NCI-H2029 (cell line): Measurements from ENCODE around the gene HAAO.
"Not testable (repeated sequence)": the region's sequence is repeated elsewhere in the genome, so short reads cannot be mapped to it uniquely, and the experiment has no call there.

ENCODE experiments used
- DNase-seq: peaks from one replicate; lab custom pipeline; 2025; lab: John Stamatoyannopoulos, UW

The HAAO gene

DNA sequence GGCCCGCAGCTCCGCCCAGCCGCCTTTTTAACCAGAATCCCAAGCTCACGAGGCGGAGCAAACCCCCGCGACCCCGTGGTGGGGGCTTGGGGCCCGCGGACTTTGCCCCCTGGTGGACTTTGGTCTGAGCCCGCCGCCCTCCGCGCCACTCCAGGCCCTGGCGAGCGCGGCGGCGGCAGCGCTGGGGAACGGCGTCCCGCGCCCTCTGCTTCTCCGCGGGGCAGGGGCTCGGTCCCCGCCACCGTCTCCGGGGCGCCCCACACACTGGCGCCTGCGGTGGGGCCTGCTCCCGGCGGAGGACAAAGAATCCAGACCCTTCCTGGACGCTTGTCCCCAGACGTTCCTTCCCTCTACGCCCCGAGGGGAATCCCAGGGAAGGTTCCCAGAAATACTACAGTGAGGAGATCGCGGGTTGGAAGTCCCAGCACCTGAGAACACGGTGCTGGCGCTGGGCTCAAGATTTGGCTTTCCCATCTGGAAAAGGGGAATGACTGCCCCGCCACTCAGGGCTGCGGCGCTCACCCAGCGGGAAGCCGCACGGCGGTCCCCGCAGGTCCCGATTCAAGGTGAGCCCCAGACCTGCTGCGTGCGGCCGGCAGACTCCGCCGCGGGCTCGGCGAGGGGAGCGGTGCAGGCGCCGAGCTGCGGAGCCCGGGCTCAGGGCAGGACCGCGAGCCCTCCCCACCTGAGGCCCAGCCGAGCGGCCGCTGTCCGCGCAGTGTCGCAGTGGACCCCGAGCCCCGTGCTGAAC lies at the start of gene HAAO:
TSS of gene HAAO (minus strand) at position 1 of the 751 bp plus-strand sequence. CDS start 47 bp downstream, outside the sequence.
- DNase-seq: no peak

- DNase-seq: no peak
These were observed 49.0 kb upstream of the HAAO start for GRCh38 chr2:42841344-42841743.

DNA sequence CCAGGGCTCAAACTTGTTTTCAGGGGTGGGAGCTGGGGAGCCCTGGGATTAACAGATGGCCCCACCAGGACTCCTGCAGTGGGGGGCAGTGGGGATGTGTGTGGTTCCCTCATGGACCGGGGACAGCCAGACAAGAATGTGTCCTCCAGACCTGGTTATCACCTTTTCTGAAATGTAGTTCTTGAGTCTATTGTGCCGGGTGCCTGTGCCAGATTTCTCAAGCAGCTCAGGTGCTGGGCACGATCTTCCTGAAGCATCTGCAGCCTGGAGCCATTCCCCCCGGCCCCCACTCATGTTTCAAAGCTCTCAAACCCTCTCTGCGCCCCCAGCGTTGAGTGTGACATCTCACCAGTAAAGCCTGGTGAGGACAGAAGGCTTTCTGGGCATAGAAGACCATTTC lies 48.4 kb upstream of the HAAO start:
- no peak for DNase-seq

DNA sequence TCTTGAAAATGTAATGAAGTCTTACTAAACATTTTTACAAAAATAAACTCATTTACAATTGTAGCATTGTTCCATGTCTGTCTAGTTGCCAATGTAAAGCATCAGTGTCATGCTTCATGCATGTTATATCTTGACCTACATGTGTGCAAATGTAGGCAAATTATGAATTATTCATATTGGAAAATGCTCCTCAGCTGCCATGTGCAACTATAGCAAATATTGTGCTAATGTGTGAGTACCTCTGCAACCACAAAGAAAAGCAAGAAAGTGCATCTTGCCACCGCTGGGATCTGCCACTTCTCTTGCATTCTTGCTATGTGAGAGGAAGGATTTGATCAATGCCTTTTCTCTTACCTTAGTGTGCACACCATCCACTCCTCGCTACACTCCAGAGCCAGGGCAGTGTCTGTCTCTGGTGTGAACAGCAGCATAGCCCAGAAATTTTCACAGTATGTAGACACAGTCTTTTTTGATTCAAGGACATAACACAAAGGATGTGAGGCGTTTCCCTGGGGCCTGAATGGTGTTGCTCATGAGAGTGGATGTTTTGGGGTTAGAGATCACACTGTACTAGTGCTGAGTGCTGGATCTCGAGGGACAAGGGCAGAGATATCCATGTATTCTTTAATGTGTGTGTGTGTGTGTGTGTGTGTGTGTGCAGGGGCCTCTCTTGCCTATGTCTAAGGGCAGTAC lies 47.6 kb upstream of the HAAO start:
- no peak for DNase-seq

DNA sequence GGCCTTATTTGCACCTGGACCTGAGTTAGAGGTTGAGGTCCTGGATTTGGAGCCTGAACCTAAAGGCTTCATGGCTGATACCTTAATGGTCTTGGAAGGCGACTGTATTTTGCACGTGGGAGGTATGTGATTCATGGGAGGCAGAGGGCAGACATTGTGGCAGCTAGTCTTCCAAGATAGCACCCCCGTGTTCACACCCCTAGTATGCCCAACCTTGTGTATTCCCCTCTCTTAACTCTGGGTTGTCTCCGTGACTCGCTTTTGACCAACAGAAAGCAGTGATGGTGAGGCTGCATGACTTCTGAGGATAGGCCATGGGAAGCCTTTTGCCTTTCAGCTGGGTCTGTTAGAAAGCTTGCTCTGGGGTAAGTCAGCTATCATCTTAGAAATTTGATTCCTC lies 45.8 kb upstream of the HAAO start:
- DNase-seq: no peak

- DNase-seq: no peak
These were observed 43.4 kb upstream of the HAAO start for GRCh38 chr2:42835577-42836371.

DNA sequence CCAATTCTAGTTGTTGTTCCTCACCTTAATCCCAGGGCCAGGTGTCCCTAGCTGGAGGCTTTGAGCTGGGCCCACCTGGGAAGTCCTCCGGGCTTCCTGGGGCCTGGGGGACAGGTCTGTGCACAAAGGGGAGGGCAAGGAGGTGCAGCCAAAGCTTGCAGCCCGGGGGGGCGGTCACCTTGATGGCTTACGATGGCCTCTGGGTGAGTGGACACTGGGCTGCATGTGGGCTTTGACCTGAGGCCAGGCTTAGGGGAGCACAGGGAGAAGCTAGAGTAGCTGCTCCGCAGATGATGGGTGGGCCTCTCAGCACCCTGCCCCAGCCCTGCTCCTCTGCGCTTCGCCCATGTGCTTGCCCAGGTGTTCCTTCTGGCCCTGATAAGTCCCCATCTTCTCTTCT lies 41.8 kb upstream of the HAAO start:
- DNase-seq: no peak

DNA sequence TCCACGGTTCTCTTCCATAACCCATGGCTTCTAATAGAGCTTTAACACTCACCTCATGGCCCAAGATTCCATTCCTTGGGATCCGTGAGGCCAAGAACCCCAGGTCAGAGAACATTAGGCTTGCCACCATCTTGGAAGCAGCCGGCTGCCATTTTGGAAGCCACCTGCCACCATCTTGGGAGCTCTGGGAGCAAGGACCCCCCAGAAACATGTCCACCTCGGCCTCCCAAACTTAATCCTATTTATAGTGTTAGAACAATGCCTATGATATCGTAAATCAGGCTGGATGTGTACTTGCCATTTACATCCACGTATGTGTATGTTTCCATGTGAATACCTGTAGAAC lies 39.9 kb upstream of the HAAO start:
- no peak for DNase-seq

- not testable (repeated sequence) for DNase-seq
These were observed 39.3 kb upstream of the HAAO start for GRCh38 chr2:42831575-42832288.

DNA sequence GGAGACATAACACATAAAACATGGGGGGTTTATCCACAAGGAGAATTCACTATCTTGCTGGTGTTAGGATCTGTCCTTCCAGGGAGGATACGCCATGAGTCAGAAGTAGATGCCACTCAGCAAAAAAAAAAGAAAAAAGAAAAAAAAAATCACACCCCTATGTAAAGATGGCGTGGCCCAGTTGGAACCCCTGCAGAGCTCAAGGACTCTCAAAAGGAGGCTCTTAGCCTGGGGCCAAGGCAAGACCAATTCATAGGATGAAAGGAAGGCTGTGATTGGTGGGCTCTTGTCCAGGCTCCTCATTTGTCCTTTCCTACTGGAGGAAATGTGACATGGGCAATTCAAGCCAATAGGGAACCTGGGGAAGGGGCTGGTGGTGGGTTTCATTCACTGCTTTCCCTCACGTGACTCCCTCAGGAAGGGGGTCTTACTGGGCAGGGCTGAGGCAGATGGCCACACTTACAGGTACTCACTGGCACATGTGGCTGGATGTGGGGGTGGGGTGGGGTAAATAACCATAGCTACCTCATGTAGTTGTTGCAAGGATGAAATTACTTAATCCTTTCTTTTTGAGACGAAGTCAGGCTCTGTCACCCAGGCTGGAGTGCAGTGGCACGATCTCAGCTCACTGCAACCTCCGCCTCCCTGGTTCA lies 38.7 kb upstream of the HAAO start:
- no peak for DNase-seq

- DNase-seq: no peak
These were observed 37.5 kb upstream of the HAAO start for GRCh38 chr2:42829671-42830440.

- peak; percentile 27 for DNase-seq
These were observed 36.4 kb upstream of the HAAO start for GRCh38 chr2:42828487-42829425.

DNA sequence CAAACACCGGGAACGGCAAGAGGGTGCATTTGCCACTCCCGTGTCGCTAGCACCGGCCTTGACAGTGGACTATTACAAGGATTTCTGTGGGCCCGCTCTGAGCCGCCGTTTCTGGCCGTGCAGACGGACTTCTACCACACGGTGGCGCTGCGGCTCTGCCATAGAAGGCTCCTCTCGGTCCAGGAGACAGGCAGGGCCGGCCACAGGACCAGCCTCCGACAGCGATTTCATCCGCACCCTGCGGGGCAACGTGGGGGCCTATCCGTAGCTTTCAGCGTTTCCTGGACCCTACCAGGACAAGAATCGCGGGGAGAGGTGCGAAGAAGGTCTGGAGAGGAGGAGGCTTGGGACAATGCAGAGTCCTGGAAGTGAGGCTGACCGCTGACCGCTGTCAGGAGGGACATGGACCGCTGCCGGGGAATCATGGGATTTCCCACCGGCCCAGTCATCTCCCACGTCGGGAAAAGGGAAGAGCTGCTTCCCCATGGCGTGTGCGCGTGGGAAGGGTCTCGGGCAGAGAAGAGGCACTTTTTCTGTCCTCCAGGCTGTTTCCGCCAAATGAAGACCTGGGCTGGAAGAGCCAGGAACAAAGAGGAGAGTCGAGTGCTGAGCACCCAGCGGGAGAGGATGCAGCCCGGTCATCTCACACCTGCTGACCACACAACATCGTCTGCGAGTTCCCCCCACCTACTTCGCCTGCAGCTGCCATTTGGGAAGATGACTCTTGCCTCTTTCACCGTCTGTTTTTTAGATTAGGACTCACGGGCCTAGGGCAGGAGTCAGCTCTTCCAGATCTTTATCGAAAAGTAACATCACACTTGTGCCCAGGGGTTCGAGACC lies 35.5 kb upstream of the HAAO start:
- peak; percentile 57 for DNase-seq

DNA sequence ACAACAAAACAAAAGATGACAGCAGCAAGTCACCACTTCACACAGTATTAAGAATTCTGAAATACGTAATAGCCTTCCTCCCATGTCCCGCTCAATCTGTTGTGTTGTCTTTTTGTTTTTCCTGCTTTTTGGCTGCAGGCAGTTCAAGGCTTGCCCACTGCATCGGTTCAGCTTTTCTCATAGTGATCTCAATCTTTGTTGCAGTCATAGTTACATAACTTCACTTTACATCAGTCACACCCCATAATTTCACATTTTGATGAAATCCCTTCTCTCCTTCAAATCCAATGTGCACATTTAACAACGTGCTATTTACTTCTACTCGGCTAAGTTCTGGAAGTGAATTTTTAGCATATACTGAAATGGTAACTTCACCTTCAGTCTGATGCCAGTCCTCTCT lies 33.8 kb upstream of the HAAO start:
- no peak for DNase-seq

DNA sequence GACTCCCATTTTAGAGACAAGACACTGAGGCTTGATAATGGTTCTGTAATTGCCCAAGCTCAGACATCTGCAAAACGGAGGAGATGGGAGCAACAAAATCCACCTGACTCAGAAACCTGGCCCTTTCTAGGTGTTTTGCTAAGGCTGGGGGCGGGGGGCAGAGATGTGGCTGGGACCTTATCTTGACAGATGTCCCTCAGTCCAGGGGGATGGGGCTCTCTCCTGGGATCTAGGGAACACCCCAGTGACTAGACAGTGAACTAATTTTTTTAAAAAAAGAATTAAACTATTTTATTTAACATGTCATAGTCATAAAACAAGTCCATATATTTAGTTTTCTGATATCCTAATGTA lies 32.0 kb upstream of the HAAO start:
- no peak for DNase-seq

DNA sequence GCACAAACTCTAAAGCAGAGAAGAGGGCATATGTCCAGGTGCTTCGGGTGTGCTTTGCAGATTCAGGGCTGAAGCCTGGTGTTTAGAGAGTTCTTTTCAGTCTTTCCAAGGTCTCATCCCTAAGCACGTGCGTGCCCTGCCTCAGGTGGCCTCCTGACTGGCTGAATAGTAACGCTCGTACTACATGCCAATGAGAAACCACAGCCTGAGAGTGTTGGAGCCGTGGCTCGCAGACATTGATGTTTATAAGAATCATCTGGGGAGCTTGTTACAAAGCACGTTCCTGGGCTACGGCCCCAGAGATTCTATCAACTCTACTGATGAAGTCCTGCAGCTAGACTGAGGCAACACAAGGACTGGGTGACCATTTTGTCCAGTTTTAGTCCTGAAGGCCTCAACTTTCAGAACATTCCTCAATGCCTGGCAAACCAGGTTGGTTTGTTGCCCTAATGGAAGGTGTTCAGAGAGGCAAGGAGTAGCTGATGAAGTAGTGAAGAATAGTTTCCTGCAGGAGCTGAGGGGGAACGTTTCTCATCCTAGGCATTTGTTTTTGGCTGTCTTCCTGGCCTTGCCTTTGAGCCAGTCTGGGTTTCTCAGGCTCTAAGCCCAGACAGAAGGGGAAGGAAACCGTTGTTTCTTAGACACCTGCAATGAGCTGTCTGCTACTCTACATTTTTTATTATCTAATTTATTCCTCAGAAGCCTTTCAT lies 31.5 kb upstream of the HAAO start:
- no peak for DNase-seq

DNA sequence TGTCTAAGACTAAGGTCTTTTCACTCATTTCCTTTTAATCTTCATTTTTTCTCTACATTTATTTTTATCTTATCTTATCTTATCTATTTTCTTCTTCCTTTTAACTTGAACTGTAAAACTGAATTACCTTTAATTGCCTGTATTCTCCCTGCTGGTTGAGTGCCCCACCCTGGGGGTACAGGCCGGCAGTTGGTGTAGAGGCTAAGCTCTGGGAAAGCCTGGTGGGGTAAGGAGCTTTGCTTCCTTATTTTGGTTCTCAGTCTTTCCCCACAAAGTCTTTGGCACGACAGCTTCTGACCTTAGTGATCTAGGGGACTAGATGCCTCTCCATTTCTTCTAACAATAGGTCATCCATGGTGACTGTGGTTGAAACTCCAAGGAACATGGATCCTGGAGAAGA lies 26.8 kb upstream of the HAAO start:
- DNase-seq: no peak

DNA sequence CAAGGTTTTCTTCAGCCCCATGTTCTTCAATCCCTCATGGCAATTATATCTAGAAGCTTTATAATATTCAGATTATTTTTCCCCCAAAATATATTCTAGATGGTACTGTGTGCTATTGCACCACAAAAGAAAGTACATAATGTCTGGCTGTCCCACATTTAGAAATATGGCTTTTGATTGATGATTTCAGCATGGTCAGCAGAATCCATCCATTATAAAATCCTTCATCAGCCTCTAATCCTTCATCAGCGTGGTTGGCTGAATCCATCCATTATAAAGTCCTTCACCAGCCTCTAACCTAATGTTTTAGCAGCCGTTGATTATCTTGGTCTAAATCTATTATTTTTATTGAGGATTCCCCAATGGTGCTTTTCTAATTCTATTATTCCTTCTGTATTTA lies 23.3 kb upstream of the HAAO start:
- DNase-seq: no peak
